ENCODE measurements around the gene UQCRQ.

The UQCRQ gene

DNA sequence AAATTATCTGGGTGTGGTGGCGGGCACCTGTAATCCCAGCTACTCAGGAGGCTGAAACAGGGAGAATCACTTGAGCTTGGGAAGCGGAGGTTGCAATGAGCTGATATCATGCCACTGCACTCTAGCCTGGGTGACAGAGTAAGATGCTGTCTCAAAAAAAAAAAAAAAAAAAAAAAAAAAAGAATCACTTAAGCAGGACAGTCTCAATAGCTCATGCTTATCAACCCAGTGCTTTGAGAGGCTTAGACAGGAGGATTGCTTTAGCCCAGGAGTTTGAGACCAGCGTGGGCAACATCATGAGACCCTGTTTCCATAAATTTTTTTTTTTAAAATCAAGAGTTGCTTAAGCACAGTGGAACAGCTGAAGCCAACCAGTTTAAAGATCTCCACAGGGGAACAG lies 49.6 kb downstream of the UQCRQ start:
- DNase-seq, result no peak

Measured in DMS79 (cell line).